NCI-H526 (cell line): ENCODE results near the gene DOCK2.
"Not testable (repeated sequence)": the region's sequence is repeated elsewhere in the genome, so short reads cannot be mapped to it uniquely, and the experiment has no call there.

Experiments used
- DNase-seq, 2 experiments: peaks; one replicate each; lab custom pipeline; 2025; lab: John Stamatoyannopoulos, UW

DOCK2 gene

GRCh38 chr5:169719360-169720314, 82.6 kb downstream of the DOCK2 start:
- no peak for DNase-seq

- DNase-seq = no peak
These were observed 84.7 kb downstream of the DOCK2 start for GRCh38 chr5:169721771-169722170.

GRCh38 chr5:169723103-169723831, 86.2 kb downstream of the DOCK2 start:
- peak; percentile 35 to 56 for DNase-seq

- DNase-seq = peak; percentile 17 to 61
These were observed 87.4 kb downstream of the DOCK2 start for GRCh38 chr5:169724303-169725087.

GRCh38 chr5:169725665-169726064, 88.6 kb downstream of the DOCK2 start:
- not testable (repeated sequence) for DNase-seq

GRCh38 chr5:169728418-169728817, 91.3 kb downstream of the DOCK2 start:
- DNase-seq = no peak

- no peak for DNase-seq
These were observed 94.1 kb downstream of the DOCK2 start for GRCh38 chr5:169731221-169731620.

GRCh38 chr5:169732841-169733240, 95.8 kb downstream of the DOCK2 start:
- DNase-seq = no peak

- no peak for DNase-seq
These were observed 98.8 kb downstream of the DOCK2 start for GRCh38 chr5:169735913-169736312.

- DNase-seq = no peak
These were observed 99.6 kb downstream of the DOCK2 start for GRCh38 chr5:169736653-169737052.

- no peak for DNase-seq
These were observed 103.4 kb downstream of the DOCK2 start for GRCh38 chr5:169740435-169740834.

GRCh38 chr5:169742771-169743296, 105.8 kb downstream of the DOCK2 start:
- DNase-seq = peak in 1 of 2 experiments; percentile 27

GRCh38 chr5:169744336-169744735, 107.3 kb downstream of the DOCK2 start:
- DNase-seq = no peak

GRCh38 chr5:169745441-169746146, 108.5 kb downstream of the DOCK2 start:
- no peak for DNase-seq

GRCh38 chr5:169746147-169746694, 109.1 kb downstream of the DOCK2 start:
- DNase-seq = no peak

- no peak for DNase-seq
These were observed 111.1 kb downstream of the DOCK2 start for GRCh38 chr5:169748174-169748573.

GRCh38 chr5:169749295-169749694, 112.2 kb downstream of the DOCK2 start:
- DNase-seq = no peak

GRCh38 chr5:169751490-169751889, 114.4 kb downstream of the DOCK2 start:
- no peak for DNase-seq

GRCh38 chr5:169752566-169752965, 115.5 kb downstream of the DOCK2 start:
- DNase-seq = not testable (repeated sequence)

- DNase-seq = no peak
These were observed 116.7 kb downstream of the DOCK2 start for GRCh38 chr5:169753795-169754194.

GRCh38 chr5:169754737-169755136, 117.7 kb downstream of the DOCK2 start:
- DNase-seq = no peak
